Loucy (cell line): ENCODE data around the gene PCSK4.

ENCODE experiments used
- H2AFZ ChIP-seq: fragments of 200-600 bp; sonication (generic); 2 replicates; pipeline ENCODE4 v1.6.0; 2016; ENCODE audit warnings: antibody characterized with exemption, mild to moderate bottlenecking, low read length, moderate library complexity
- H3F3A ChIP-seq: fragments of 200-600 bp; 2 replicates; pipeline ENCODE4 v1.6.0; 2016; ENCODE audit warnings: antibody characterized with exemption, low read depth, mild to moderate bottlenecking
- H3K27me3 ChIP-seq: fragments of 200-600 bp; sonication (generic); 2 replicates; pipeline ENCODE4 v1.6.1; 2014; ENCODE audit warnings: low read length, mild to moderate bottlenecking; ENCODE audit not compliant: insufficient read depth, poor library complexity, severe bottlenecking
- H3K36me3 ChIP-seq: fragments of 200-600 bp; sonication (generic); 2 replicates; pipeline ENCODE4 v1.6.1; 2016; ENCODE audit warnings: low read length; ENCODE audit not compliant: insufficient read depth
- H3K4me1 ChIP-seq: fragments of 200-600 bp; sonication (generic); 2 replicates; pipeline ENCODE4 v1.5.1; 2014; ENCODE audit warnings: low read length, mild to moderate bottlenecking; ENCODE audit not compliant: insufficient read depth, poor library complexity, severe bottlenecking
- H3K4me2 ChIP-seq: fragments of 200-600 bp; sonication (generic); 2 replicates; pipeline ENCODE4 v1.6.0; 2014; ENCODE audit warnings: antibody characterized with exemption, low read length, low read depth, mild to moderate bottlenecking; ENCODE audit not compliant: poor library complexity, severe bottlenecking
- H3K4me3 ChIP-seq: fragments of 200-600 bp; sonication (generic); 2 replicates; pipeline ENCODE4 v1.5.1; 2014; ENCODE audit warnings: low read length, mild to moderate bottlenecking, mixed read lengths; ENCODE audit not compliant: poor library complexity, severe bottlenecking
- H3K79me2 ChIP-seq: fragments of 200-600 bp; sonication (generic); 2 replicates; pipeline ENCODE4 v1.6.1; 2014; ENCODE audit warnings: low read length; ENCODE audit not compliant: insufficient read depth
- H3K9ac ChIP-seq: fragments of 200-600 bp; sonication (generic); 2 replicates; pipeline ENCODE4 v1.6.0; 2014; ENCODE audit warnings: mild to moderate bottlenecking, low read depth, low read length, moderate library complexity; ENCODE audit not compliant: poor library complexity, severe bottlenecking
- H3K9me2 ChIP-seq: fragments of 200-600 bp; sonication (generic); replicated peaks from 2 replicates; pipeline ENCODE4 v1.6.1; 2016; ENCODE audit warnings: low read depth, low read length, mixed read lengths
- H3K9me3 ChIP-seq: fragments of 200-600 bp; sonication (generic); 2 replicates; pipeline ENCODE4 v1.6.1; 2014; ENCODE audit warnings: mild to moderate bottlenecking, antibody characterized with exemption, low read length, low read depth; ENCODE audit not compliant: insufficient read depth
- H4K20me1 ChIP-seq: fragments of 200-600 bp; sonication (generic); 2 replicates; pipeline ENCODE4 v1.6.0; 2014; ENCODE audit warnings: antibody characterized with exemption, low read length, mild to moderate bottlenecking; ENCODE audit not compliant: insufficient read depth, poor library complexity, severe bottlenecking
- EZH2phosphoT487 ChIP-seq: fragments of 200-600 bp; IDR thresholded peaks from 2 replicates; pipeline ENCODE4 v1.6.1; 2018; ENCODE audit warnings: antibody characterized with exemption, mild to moderate bottlenecking, moderate library complexity, borderline replicate concordance
- TF ChIP-seq, protein P1 (sequence below): fragments of 200-600 bp; sonication (generic); conservative IDR thresholded peaks from 2 replicates; pipeline ENCODE4 v1.5.1; 2014; ENCODE audit warnings: mild to moderate bottlenecking, antibody characterized with exemption, low read length

PCSK4 gene

DNA sequence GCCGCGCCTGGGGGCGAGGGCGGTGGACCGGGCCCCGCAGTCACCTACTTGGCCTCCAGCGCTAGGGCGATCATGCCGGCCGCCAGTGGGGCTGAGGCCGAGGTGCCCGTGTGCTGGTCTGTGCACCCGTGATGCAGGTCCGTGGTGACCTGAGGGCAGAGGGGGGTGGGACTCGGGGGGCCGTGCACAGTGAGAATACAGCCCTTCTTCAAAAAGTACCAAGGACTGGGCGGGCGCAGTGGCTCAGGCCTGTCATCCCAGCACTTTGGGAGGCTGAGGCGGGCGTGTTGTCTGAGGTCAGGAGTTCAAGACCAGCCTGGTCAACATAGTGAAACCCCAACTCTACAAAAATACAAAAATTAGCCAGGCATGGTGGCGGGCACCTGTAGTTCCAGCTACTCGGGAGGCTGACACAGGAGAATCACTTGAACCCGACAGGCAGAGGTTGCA lies 6.1 kb downstream of the PCSK4 start:
- no peaks in the 10 kb centered on the region for H3K9me3 ChIP-seq
- no peak overlapping the region for H3K4me2 ChIP-seq
- no peaks in the 10 kb centered on the region for H3F3A ChIP-seq
- H3K36me3 ChIP-seq, result no peaks in the 10 kb centered on the region
- H2AFZ ChIP-seq, result no peak overlapping the region
- H3K4me1 ChIP-seq, result peaks cover 4% of the 10 kb centered on the region
- H3K9me2 ChIP-seq, result no peaks in the 10 kb centered on the region
- H4K20me1 ChIP-seq, result no peaks in the 10 kb centered on the region
- no peaks in the 10 kb centered on the region for H3K79me2 ChIP-seq
- H3K9ac ChIP-seq, result no peak overlapping the region
- no peaks in the 10 kb centered on the region for H3K27me3 ChIP-seq
- TF ChIP-seq, protein P1, sequence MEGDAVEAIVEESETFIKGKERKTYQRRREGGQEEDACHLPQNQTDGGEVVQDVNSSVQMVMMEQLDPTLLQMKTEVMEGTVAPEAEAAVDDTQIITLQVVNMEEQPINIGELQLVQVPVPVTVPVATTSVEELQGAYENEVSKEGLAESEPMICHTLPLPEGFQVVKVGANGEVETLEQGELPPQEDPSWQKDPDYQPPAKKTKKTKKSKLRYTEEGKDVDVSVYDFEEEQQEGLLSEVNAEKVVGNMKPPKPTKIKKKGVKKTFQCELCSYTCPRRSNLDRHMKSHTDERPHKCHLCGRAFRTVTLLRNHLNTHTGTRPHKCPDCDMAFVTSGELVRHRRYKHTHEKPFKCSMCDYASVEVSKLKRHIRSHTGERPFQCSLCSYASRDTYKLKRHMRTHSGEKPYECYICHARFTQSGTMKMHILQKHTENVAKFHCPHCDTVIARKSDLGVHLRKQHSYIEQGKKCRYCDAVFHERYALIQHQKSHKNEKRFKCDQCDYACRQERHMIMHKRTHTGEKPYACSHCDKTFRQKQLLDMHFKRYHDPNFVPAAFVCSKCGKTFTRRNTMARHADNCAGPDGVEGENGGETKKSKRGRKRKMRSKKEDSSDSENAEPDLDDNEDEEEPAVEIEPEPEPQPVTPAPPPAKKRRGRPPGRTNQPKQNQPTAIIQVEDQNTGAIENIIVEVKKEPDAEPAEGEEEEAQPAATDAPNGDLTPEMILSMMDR, result no peak
- no peak for TF ChIP-seq EZH2phosphoT487
- H3K4me3 ChIP-seq, result no peak overlapping the region

DNA sequence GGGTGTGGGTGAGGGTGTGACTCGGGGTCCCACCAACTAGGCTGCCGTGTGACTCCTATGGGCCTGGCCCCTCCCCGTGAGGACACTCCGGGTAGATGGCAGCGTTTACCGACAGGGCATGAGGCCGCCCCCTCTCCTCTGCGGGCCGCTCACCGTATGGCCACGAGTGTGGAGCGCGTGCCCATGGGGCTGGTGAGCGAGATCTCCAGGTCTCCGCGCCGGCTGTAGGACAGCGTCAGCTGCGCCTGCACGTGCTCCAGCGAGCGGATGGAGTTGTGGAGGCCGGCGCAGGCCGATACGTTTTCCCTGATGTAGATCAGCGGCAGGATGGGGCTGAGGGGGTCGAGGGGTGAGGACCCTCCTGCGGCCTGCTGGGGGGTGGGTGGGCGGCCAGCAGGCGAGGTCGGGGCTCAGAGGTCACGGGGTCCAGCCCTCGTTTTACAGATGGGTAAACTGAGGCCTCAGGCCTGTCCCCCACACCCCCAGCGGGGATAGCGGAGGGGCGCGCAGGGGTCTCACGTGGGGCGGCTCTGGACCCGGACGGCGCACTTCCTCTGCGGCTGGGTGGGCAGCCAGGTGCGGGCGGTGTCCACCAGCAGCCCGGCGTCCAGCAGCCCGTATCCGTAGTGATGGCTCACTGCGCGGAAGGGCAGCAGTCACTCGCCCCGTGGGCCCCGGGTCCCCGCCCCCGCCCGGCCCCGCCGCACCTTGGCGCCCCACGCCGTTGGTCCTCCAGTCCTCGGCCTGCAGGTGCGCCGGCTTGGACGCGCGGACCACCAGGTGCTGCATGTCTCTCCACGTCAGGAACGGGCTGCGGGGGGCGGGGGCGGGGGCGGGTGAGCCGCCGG lies 6.8 kb downstream of the PCSK4 start:
- peaks cover 6% of the 10 kb centered on the region for H3K79me2 ChIP-seq
- H3K4me1 ChIP-seq, result peaks cover 4% of the 10 kb centered on the region
- H4K20me1 ChIP-seq, result peaks cover 5% of the 10 kb centered on the region
- no peak overlapping the region for H2AFZ ChIP-seq
- H3F3A ChIP-seq, result no peaks in the 10 kb centered on the region
- no peak overlapping the region for H3K9ac ChIP-seq
- H3K9me2 ChIP-seq, result no peaks in the 10 kb centered on the region
- H3K9me3 ChIP-seq, result no peaks in the 10 kb centered on the region
- H3K36me3 ChIP-seq, result no peaks in the 10 kb centered on the region
- no peak overlapping the region for H3K4me2 ChIP-seq
- H3K27me3 ChIP-seq, result no peaks in the 10 kb centered on the region
- H3K4me3 ChIP-seq, result no peak overlapping the region
- TF ChIP-seq, protein P1, result no peak
- TF ChIP-seq EZH2phosphoT487, result no peak

DNA sequence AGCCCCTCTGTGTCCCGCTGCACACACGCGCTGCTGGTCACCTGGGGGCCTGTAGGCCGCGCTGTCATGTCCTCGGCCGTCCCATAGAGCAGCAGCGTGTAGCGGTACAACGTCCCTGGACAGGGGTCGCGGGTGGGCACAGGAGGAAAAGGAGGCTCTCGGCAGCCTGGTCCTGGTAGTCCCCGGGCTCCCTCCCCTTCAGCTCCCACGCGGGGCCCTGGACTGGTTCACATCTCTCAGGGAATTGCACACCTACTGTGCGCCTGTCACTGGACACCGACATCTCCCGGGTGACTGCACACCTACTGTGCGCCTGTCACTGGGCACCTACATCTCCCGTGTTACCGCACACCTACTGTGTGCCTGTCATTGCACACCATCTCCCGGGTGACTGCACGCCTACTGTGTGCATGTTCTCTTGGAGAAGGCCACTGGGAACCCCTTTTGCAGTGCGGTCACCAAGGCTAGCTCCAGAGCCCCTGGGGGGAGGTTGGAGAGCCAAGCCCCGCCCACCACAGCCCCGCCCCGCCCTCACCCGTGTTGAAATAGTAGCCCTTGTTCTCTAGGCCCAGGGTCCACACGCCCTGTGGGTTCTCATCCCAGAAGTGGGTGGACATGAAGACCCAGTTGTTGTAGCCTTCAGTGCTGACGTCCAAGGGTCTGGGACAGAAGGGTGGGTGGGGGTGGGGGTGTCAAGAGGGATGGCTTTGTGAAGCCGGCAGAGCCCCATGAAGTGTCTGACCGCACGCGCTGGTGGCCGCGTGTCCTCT lies 7.6 kb downstream of the PCSK4 start:
- peaks cover 5% of the 10 kb centered on the region for H4K20me1 ChIP-seq
- peaks cover 14% of the 10 kb centered on the region for H3K79me2 ChIP-seq
- H3K9me2 ChIP-seq, result no peaks in the 10 kb centered on the region
- no peak overlapping the region for H3K4me3 ChIP-seq
- H3K9ac ChIP-seq, result no peak overlapping the region
- no peaks in the 10 kb centered on the region for H3K9me3 ChIP-seq
- no peak for TF ChIP-seq EZH2phosphoT487
- no peaks in the 10 kb centered on the region for H3F3A ChIP-seq
- H3K4me2 ChIP-seq, result no peak overlapping the region
- peaks cover 7% of the 10 kb centered on the region for H3K4me1 ChIP-seq
- H2AFZ ChIP-seq, result no peak overlapping the region
- H3K27me3 ChIP-seq, result no peaks in the 10 kb centered on the region
- no peaks in the 10 kb centered on the region for H3K36me3 ChIP-seq
